GM19025 (cell line): ENCODE measurements around the gene KIFBP.
"Not testable (repeated sequence)": the region's sequence is repeated elsewhere in the genome, so short reads cannot be mapped to it uniquely, and the experiment has no call there.

Source experiments
- ATAC-seq: cut with Tn5 transposase; IDR thresholded peaks from one replicate; pipeline ENCODE4 v1.9.1; 2021; ENCODE audit warnings: mild to moderate bottlenecking, low read depth, moderate library complexity; ENCODE audit not compliant: unreplicated experiment

Gene KIFBP

GRCh38 chr10:68988530-68989316 lies at the start of gene KIFBP:
KIFBP (plus strand) TSS chr10:68988803; CDS start chr10:68988833, 30 bp downstream.
- ATAC-seq, result peak; percentile 63

DNA sequence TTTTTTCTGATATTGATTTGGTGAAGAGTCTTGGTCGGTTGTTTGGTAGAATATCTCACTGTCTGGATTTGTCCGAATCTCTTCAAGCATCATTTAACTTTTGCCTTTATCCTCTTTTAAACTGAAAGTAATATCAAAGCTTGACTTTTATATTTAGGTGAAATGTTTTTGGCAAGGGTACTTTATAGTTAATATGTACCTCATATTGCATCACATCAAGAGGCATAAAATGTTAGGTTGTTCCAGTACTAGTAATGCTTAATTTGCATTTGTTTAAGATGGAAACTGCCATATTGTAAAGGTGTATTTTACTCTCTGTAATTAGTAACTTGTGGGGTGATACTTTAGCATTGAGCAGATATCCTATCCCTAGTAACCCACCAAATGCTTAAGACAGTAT lies 49.7 kb upstream of the KIFBP start:
- no peak for ATAC-seq

DNA sequence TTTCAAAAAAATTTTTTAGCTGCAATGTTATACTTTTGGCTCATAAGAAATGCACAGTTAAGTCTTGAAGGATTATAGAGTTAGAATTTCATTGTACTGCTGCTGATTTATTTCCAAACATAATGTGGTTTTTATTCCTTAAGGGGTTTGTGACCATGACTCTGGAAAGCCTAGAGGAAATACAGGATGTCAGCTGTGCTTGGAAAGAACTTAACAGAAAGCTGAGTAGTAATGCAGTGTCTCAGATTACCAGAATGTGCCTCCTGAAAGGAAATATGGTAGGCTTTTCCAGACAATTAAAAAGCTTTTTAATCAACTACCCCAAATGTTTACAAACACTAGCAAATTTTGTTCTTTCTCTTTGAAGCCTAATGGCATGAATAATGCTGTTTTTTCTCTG lies 47.7 kb upstream of the KIFBP start:
- not testable (repeated sequence) for ATAC-seq

GRCh38 chr10:68950598-68950997 lies 38.0 kb upstream of the KIFBP start:
- no peak for ATAC-seq

DNA sequence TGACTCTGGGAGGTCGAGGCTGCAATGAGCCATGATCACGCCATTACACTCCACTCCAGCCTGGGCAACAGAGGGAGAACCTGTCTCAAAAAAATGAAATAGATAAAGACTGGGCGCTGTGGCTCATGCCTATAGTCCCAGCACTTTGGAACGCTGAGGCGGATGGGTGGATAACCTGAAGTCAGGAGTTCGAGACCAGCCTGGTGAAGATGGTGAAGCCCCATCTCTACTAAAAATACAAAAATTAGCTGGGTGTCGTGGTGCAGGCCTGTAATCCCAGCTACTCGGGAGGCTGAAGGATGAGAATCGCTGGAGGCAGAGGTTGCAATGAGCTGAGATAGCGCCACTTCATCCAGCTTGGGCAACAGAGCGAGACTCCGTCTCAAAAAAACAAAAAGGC lies 33.7 kb upstream of the KIFBP start:
- ATAC-seq, result no peak

DNA sequence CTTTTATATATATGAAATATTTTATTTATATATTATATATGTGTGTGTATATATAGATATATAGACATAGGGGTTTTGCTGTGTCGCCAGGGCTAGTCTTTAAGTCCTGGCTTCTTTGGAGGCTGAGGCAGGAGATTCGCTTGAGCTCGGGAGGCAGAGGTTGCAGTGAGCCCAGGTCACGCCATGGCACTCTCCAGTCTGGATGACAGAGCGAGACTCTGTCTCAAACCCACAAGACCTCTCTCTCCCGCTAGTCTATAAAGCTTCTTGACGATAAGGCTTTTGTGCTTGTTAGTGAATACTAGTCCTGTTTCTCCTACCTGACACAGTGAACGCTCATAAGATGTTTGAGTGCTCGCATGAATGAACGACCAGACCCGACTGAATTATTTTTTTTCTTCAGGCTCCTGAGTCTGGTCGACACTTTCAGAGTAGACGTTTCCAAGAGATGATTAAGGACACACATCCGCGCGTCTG lies 33.2 kb upstream of the KIFBP start:
- ATAC-seq, result no peak

GRCh38 chr10:68955832-68956532 lies 32.6 kb upstream of the KIFBP start, which contains the start of gene DDX21:
DDX21 (plus strand) TSS chr10:68956170; CDS start chr10:68956226, 56 bp downstream.
- ATAC-seq, result peak; percentile 80

DNA sequence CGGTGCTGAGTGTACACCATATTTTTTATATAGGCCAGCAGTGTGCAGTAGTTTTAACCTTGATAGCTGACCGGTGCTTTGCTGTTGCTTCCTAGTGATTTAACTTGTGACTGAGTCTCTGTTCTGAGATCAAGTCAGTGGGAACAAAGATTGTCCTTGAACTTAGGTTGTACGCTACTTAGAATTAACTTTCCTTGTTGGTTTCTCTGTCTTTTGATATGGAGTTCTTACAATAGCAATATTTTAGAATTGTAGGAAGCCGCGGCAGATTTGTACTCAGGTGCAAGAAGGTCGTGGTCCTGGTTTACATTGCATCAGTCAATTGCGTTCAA lies 31.4 kb upstream of the KIFBP start:
- no peak for ATAC-seq

GRCh38 chr10:68957654-68958053 lies 30.9 kb upstream of the KIFBP start:
- ATAC-seq, result no peak

DNA sequence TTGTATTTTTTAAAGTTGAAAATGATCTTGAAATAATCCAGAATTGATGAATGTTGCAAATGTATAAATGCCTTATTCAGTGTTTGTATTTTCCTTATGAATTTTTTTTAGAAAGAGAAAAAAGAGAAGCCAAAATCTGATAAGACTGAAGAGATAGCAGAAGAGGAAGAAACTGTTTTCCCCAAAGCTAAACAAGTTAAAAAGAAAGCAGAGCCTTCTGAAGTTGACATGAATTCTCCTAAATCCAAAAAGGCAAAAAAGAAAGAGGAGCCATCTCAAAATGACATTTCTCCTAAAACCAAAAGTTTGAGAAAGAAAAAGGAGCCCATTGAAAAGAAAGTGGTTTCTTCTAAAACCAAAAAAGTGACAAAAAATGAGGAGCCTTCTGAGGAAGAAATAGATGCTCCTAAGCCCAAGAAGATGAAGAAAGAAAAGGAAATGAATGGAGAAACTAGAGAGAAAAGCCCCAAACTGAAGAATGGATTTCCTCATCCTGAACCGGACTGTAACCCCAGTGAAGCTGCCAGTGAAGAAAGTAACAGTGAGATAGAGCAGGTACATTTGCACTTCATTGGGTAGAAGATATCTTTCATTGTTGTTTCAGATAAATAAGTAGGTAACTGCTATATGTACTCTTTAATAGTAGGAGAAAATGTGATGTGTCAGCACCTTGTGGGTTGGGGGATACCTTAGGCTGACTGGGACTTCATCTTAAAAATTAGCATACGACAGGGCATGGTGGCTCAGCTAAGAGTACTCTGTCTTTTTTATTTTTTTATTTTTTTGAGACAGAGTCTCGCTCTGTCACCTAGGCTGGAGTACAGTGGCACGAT lies 28.7 kb upstream of the KIFBP start:
- ATAC-seq, result no peak

GRCh38 chr10:68963151-68963550 lies 25.5 kb upstream of the KIFBP start:
- no peak for ATAC-seq

DNA sequence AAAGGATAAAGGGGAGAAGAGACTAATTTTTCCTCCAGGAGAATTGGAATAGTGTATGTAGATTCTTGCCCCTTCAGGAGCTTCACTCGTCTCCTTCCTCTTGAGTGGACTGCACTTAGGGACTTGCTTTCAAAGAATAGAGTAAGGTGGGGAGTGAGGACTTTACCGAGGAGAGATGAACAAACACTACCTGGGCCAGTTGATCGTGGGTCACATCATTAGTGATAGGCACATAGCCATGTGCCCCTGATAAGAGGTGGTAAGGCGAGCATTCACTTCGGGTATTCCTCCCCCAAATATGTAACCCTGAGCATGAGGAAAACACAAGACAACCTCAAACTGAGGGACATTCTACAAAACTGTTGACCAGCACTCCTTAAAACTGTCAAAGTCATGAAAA lies 14.6 kb upstream of the KIFBP start:
- no peak for ATAC-seq

- ATAC-seq, result not testable (repeated sequence)
Measured at GRCh38 chr10:68975936-68976473, 12.6 kb upstream of the KIFBP start.

- ATAC-seq, result not testable (repeated sequence)
Measured at GRCh38 chr10:68979738-68980137, 8.9 kb upstream of the KIFBP start.

DNA sequence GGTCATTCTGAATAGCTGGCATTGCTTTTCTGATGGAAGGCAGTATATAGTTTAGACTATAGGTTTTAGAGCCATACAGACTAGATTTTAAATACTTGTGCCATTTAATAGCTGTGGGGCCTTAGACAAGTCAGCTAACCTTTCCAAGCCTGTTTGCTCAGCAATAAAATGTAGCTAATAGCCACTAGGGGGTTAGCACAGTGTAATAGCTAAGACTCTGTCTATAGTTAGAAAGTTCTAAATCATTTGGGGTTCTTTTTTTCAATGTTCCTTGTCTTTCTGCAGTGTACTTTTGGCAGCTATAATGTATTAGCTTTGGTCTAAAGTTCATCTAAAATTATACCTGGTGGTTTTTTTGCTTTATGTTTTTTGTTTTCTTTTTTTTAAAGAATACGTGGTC lies 7.5 kb upstream of the KIFBP start:
- ATAC-seq, result no peak

- ATAC-seq, result no peak
Measured at GRCh38 chr10:68982389-68982788, 6.2 kb upstream of the KIFBP start.

- no peak for ATAC-seq
Measured at GRCh38 chr10:68987611-68988010, 992 bp upstream of the KIFBP start.

DNA sequence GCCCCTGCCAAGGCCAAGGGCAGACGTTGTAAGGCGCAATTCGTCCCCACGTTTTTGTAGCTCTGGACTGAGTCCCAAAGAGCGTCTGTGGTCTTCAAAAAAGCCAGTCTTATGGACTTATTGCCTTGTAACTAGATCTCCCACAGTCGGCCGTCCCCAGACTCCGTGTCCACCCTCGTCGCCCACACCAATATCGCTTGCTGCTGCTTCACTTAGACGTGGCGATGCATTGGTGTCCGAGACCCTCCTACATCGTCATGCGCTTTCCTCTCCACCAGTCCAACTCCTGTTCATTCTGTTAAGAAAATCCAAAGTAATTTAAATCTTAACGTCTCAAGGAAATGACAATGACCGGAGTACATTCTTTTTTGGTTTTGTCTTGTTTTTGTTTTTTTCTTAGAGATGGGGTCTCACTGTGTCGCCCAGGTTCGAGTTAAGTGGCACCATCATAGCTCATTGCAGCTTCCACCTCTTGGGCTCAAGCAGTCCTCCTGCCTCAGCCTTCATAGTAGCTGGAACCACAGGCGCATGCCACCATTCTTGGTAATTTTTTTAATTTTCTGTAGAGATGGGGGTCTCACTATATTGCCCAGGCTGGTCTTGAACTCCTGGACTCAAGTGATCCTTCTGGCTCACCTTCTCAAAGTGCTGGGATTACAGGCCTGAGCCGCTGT lies 851 bp downstream of the KIFBP start:
- ATAC-seq, result no peak

- ATAC-seq, result no peak
Measured at GRCh38 chr10:68992636-68993440, 4.2 kb downstream of the KIFBP start.
